Measurements from ENCODE around the gene ELF2.
"Not testable (repeated sequence)": the region's sequence is repeated elsewhere in the genome, so short reads cannot be mapped to it uniquely, and the experiment has no call there.

The ELF2 gene

GRCh38 chr4:139188648-139189416, 11.8 kb upstream of the ELF2 start:
- no peak for DNase-seq (ENCODE audit: low spot score)

- no peak for DNase-seq (ENCODE audit: low spot score)
These were observed 7.1 kb upstream of the ELF2 start for GRCh38 chr4:139184129-139184528.

GRCh38 chr4:139177869-139178619, 1.0 kb upstream of the ELF2 start:
- DNase-seq (ENCODE audit: low spot score), result peak; percentile 93

- DNase-seq (ENCODE audit: low spot score), result peak; percentile 58
These were observed 543 bp downstream of the ELF2 start for GRCh38 chr4:139176302-139177048.

- no peak for DNase-seq (ENCODE audit: low spot score)
These were observed 1.2 kb downstream of the ELF2 start for GRCh38 chr4:139175646-139176301.

- DNase-seq (ENCODE audit: low spot score), result peak; percentile 20
These were observed 4.9 kb downstream of the ELF2 start for GRCh38 chr4:139171876-139172691.

- DNase-seq (ENCODE audit: low spot score), result no peak
These were observed 6.1 kb downstream of the ELF2 start for GRCh38 chr4:139170932-139171331.

GRCh38 chr4:139167774-139168444, 9.1 kb downstream of the ELF2 start:
- DNase-seq (ENCODE audit: low spot score), result peak; percentile 12

GRCh38 chr4:139164731-139165130, 12.3 kb downstream of the ELF2 start:
- DNase-seq (ENCODE audit: low spot score), result no peak

- no peak for DNase-seq (ENCODE audit: low spot score)
These were observed 13.2 kb downstream of the ELF2 start for GRCh38 chr4:139163806-139164206.

- DNase-seq (ENCODE audit: low spot score), result not testable (repeated sequence)
These were observed 19.0 kb downstream of the ELF2 start for GRCh38 chr4:139157977-139158376.

- DNase-seq (ENCODE audit: low spot score), result no peak
These were observed 22.0 kb downstream of the ELF2 start for GRCh38 chr4:139154952-139155557.

- no peak for DNase-seq (ENCODE audit: low spot score)
These were observed 22.5 kb downstream of the ELF2 start for GRCh38 chr4:139154538-139154937.

GRCh38 chr4:139154134-139154421, 22.9 kb downstream of the ELF2 start:
- DNase-seq (ENCODE audit: low spot score), result no peak

- no peak for DNase-seq (ENCODE audit: low spot score)
These were observed 23.4 kb downstream of the ELF2 start for GRCh38 chr4:139153411-139154133.

- DNase-seq (ENCODE audit: low spot score), result no peak
These were observed 24.8 kb downstream of the ELF2 start for GRCh38 chr4:139152249-139152648.

GRCh38 chr4:139146926-139147629, 29.9 kb downstream of the ELF2 start:
- DNase-seq (ENCODE audit: low spot score), result no peak

GRCh38 chr4:139145552-139145932, 31.5 kb downstream of the ELF2 start:
- no peak for DNase-seq (ENCODE audit: low spot score)

GRCh38 chr4:139144911-139145551, 32.0 kb downstream of the ELF2 start:
- DNase-seq (ENCODE audit: low spot score), result no peak
